MM.1S (cell line): Measurements from ENCODE around the gene DUSP9.

ENCODE experiments used
- DNase-seq: peaks from one replicate; pipeline ENCODE4 v3.0.0-alpha.2; 2015
- H2AFZ ChIP-seq: fragments of 300-600 bp; sonication (generic); 2 replicates; pipeline ENCODE4 v1.6.0; 2016; ENCODE audit warnings: antibody characterized with exemption, low read length
- H3F3A ChIP-seq: fragments of 300-600 bp; sonication (generic); 2 replicates; pipeline ENCODE4 v1.6.1; 2016; ENCODE audit warnings: mild to moderate bottlenecking, antibody characterized with exemption, low read length, moderate library complexity, mixed read lengths; ENCODE audit not compliant: insufficient read depth
- H3K27ac ChIP-seq: fragments of 300-600 bp; sonication (generic); 2 replicates; pipeline ENCODE4 v1.5.1; 2016; ENCODE audit warnings: mild to moderate bottlenecking, low read length
- H3K27me3 ChIP-seq: fragments of 300-600 bp; sonication (generic); replicated peaks from 2 replicates; pipeline ENCODE4 v1.6.0; 2016; ENCODE audit warnings: low read length; ENCODE audit not compliant: insufficient read depth
- H3K36me3 ChIP-seq: fragments of 300-600 bp; sonication (generic); replicated peaks from 2 replicates; pipeline ENCODE4 v1.6.1; 2016; ENCODE audit warnings: mild to moderate bottlenecking, low read length, mixed read lengths; ENCODE audit not compliant: insufficient read depth
- H3K4me1 ChIP-seq: fragments of 300-600 bp; sonication (generic); 2 replicates; pipeline ENCODE4 v1.6.1; 2016; ENCODE audit warnings: low read length, mixed read lengths
- H3K4me2 ChIP-seq: fragments of 300-600 bp; sonication (generic); 2 replicates; pipeline ENCODE4 v1.6.0; 2016; ENCODE audit warnings: low read depth, low read length
- H3K4me3 ChIP-seq: fragments of 300-600 bp; sonication (generic); 2 replicates; pipeline ENCODE4 v1.5.1; 2016; ENCODE audit warnings: low read length, mixed read lengths
- H3K79me2 ChIP-seq: fragments of 300-600 bp; sonication (generic); 2 replicates; pipeline ENCODE4 v1.6.1; 2016; ENCODE audit warnings: mixed run types, low read length, mixed read lengths
- H3K9ac ChIP-seq: fragments of 300-600 bp; sonication (generic); 2 replicates; pipeline ENCODE4 v1.6.1; 2016; ENCODE audit warnings: low read length, mixed read lengths
- H3K9me2 ChIP-seq: fragments of 300-600 bp; sonication (generic); replicated peaks from 2 replicates; pipeline ENCODE4 v1.6.1; 2016; ENCODE audit warnings: mild to moderate bottlenecking, low read length, mixed read lengths; ENCODE audit not compliant: insufficient read depth
- H3K9me3 ChIP-seq: fragments of 300-600 bp; sonication (generic); replicated peaks from 2 replicates; pipeline ENCODE4 v1.6.1; 2016; ENCODE audit warnings: mild to moderate bottlenecking, low read length, mixed read lengths; ENCODE audit not compliant: insufficient read depth
- H4K20me1 ChIP-seq: fragments of 300-600 bp; sonication (generic); 2 replicates; pipeline ENCODE4 v1.6.1; 2016; ENCODE audit warnings: mild to moderate bottlenecking, low read length, moderate library complexity, mixed read lengths; ENCODE audit not compliant: insufficient read depth
- CTCF ChIP-seq: fragments of 300-600 bp; sonication (generic); IDR thresholded peaks from 2 replicates; pipeline ENCODE4 v1.5.1; 2016; ENCODE audit warnings: antibody characterized with exemption, low read length, mixed read lengths
- EZH2 ChIP-seq: fragments of 300-600 bp; sonication (generic); optimal IDR thresholded peaks from 2 replicates; pipeline ENCODE3; 2017; ENCODE audit warnings: low read depth, mild to moderate bottlenecking, antibody characterized with exemption, low read length, mixed read lengths
- EZH2phosphoT487 ChIP-seq: fragments of 300-600 bp; sonication (generic); IDR thresholded peaks from 2 replicates; pipeline ENCODE4 v1.6.1; 2018; ENCODE audit warnings: antibody characterized with exemption, low read length

DUSP9 gene

GRCh38 chrX:153637121-153638040, 9.6 kb upstream of the DUSP9 start:
- Histone ChIP-seq H3K27me3 (peaks cover 70% of the 10 kb centered on the region), H3F3A (no peaks in the 10 kb centered on the region), H4K20me1 (no peaks in the 10 kb centered on the region), H2AFZ (no peak overlapping the region), H3K4me1 (no peaks in the 10 kb centered on the region), H3K36me3 (no peaks in the 10 kb centered on the region), H3K79me2 (no peaks in the 10 kb centered on the region), H3K9ac (no peak overlapping the region), H3K9me2 (no peaks in the 10 kb centered on the region), H3K4me3 (no peak overlapping the region), H3K9me3 (no peaks in the 10 kb centered on the region), H3K27ac (no peak overlapping the region), H3K4me2 (no peak overlapping the region)
- TF ChIP-seq EZH2: no peak
- no peak for TF ChIP-seq EZH2phosphoT487
- no peak for TF ChIP-seq CTCF
- no peak for DNase-seq

GRCh38 chrX:153638041-153638371, 9.0 kb upstream of the DUSP9 start:
- Histone ChIP-seq H3K4me1 (no peaks in the 10 kb centered on the region), H3K27ac (no peak overlapping the region), H4K20me1 (no peaks in the 10 kb centered on the region), H3K4me2 (no peak overlapping the region), H2AFZ (no peak overlapping the region), H3F3A (no peaks in the 10 kb centered on the region), H3K79me2 (no peaks in the 10 kb centered on the region), H3K9me2 (no peaks in the 10 kb centered on the region), H3K27me3 (peaks cover 68% of the 10 kb centered on the region), H3K4me3 (no peak overlapping the region), H3K9me3 (no peaks in the 10 kb centered on the region), H3K36me3 (no peaks in the 10 kb centered on the region), H3K9ac (no peak overlapping the region)
- TF ChIP-seq EZH2 (no peak), EZH2phosphoT487 (no peak), CTCF (no peak)
- DNase-seq: no peak

- Histone ChIP-seq H3K79me2 (no peaks in the 10 kb centered on the region), H3K27ac (no peak overlapping the region), H3K9me2 (no peaks in the 10 kb centered on the region), H3K36me3 (no peaks in the 10 kb centered on the region), H3F3A (no peaks in the 10 kb centered on the region), H3K4me2 (no peak overlapping the region), H2AFZ (no peak overlapping the region), H3K4me1 (no peaks in the 10 kb centered on the region), H4K20me1 (no peaks in the 10 kb centered on the region), H3K9me3 (no peaks in the 10 kb centered on the region), H3K9ac (no peak overlapping the region), H3K27me3 (peaks cover 70% of the 10 kb centered on the region), H3K4me3 (no peak overlapping the region)
- no peak for DNase-seq
- TF ChIP-seq CTCF (no peak), EZH2 (no peak), EZH2phosphoT487 (no peak)
These were observed 8.4 kb upstream of the DUSP9 start for GRCh38 chrX:153638436-153639176.
